ENCODE measurements around the gene TAS2R40. TPM values are rescaled to one million over a fixed set of nuclear protein-coding genes. Genes with fewer than 3 reads are reported as not detected.

Gene TAS2R40
- total RNA-seq, 1 experiment from 2014 or later, result not detected

GRCh38 chr7:143245123-143245522 lies 23.3 kb downstream of the TAS2R40 start:
- CTCF ChIA-PET, result no interaction called here
- no peak for TF ChIP-seq TCF7L2 (IDR thresholded peaks at IDR 0.05; ENCODE audit: low read depth, low read length)
- no peak for TF ChIP-seq REST (IDR thresholded peaks at IDR 0.05; ENCODE audit: insufficient read depth in 1 of 2, low read depth in 2 of 2, low read length in 1 of 2)
- TF ChIP-seq POLR2AphosphoS5 (IDR thresholded peaks at IDR 0.05; ENCODE audit: low read depth, low read length), result no peak
- TF ChIP-seq, protein P1, sequence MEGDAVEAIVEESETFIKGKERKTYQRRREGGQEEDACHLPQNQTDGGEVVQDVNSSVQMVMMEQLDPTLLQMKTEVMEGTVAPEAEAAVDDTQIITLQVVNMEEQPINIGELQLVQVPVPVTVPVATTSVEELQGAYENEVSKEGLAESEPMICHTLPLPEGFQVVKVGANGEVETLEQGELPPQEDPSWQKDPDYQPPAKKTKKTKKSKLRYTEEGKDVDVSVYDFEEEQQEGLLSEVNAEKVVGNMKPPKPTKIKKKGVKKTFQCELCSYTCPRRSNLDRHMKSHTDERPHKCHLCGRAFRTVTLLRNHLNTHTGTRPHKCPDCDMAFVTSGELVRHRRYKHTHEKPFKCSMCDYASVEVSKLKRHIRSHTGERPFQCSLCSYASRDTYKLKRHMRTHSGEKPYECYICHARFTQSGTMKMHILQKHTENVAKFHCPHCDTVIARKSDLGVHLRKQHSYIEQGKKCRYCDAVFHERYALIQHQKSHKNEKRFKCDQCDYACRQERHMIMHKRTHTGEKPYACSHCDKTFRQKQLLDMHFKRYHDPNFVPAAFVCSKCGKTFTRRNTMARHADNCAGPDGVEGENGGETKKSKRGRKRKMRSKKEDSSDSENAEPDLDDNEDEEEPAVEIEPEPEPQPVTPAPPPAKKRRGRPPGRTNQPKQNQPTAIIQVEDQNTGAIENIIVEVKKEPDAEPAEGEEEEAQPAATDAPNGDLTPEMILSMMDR (IDR thresholded peaks at IDR 0.05), result no peak
- no peak overlapping the region for H3K27ac ChIP-seq (ENCODE audit: low read length)
- intact Hi-C loops (cut with micrococcal nuclease; ENCODE audit: unreplicated experiment), result no loop called here
- no peak overlapping the region for H3K4me3 ChIP-seq (ENCODE audit: low read depth in 2 of 2, low read length in 2 of 2)
- POLR2A ChIA-PET, result no interaction called here
- H3K9me3 ChIP-seq (ENCODE audit: control insufficient read depth, insufficient read depth, low read depth, low read length), result no peaks in the 10 kb centered on the region
- H3K4me1 ChIP-seq (ENCODE audit: control insufficient read depth, insufficient read depth, low read length), result no peaks in the 10 kb centered on the region
- peaks cover 6% of the 10 kb centered on the region; the same call in 1 of the 2 replicates for H3K27me3 ChIP-seq (ENCODE audit: control insufficient read depth, insufficient read depth, low read length)
- no TSS peak for BruUV-seq (replicated peaks)
- in situ Hi-C loops (cut with HindIII; ENCODE audit: low pct_unique_long_range_greater_than_20kb, low sequenced_read_pairs), result no loop called here
- H3K36me3 ChIP-seq (ENCODE audit: control insufficient read depth, insufficient read depth, low read length), result no peaks in the 10 kb centered on the region
- no peak for ATAC-seq
- no peak for DNase-seq (ENCODE audit: low read depth, low spot score)

- CTCF ChIA-PET, result no interaction called here
- in situ Hi-C loops (cut with HindIII; ENCODE audit: low pct_unique_long_range_greater_than_20kb, low sequenced_read_pairs) (no loop called here), intact Hi-C loops (cut with micrococcal nuclease; ENCODE audit: unreplicated experiment) (no loop called here)
- H3K36me3 ChIP-seq (ENCODE audit: control insufficient read depth, insufficient read depth, low read length), result no peaks in the 10 kb centered on the region
- no TSS peak for BruUV-seq (replicated peaks)
- ATAC-seq, result no peak
- no peak overlapping the region for H3K27ac ChIP-seq (ENCODE audit: low read length)
- H3K9me3 ChIP-seq (ENCODE audit: control insufficient read depth, insufficient read depth, low read depth, low read length), result no peaks in the 10 kb centered on the region
- H3K4me3 ChIP-seq (ENCODE audit: low read depth in 2 of 2, low read length in 2 of 2), result no peak overlapping the region
- no peaks in the 10 kb centered on the region for H3K27me3 ChIP-seq (ENCODE audit: control insufficient read depth, insufficient read depth, low read length)
- TF ChIP-seq POLR2AphosphoS5 (IDR thresholded peaks at IDR 0.05; ENCODE audit: low read depth, low read length) (no peak), REST (IDR thresholded peaks at IDR 0.05; ENCODE audit: insufficient read depth in 1 of 2, low read depth in 2 of 2, low read length in 1 of 2) (no peak), SIN3A (IDR thresholded peaks at IDR 0.05; ENCODE audit: borderline replicate concordance, insufficient read depth, low read depth, low read length) (no peak), TCF7L2 (IDR thresholded peaks at IDR 0.05; ENCODE audit: low read depth, low read length) (no peak)
- TF ChIP-seq, protein P1 (IDR thresholded peaks at IDR 0.05), result no peak
- H3K4me1 ChIP-seq (ENCODE audit: control insufficient read depth, insufficient read depth, low read length), result no peaks in the 10 kb centered on the region
- no peak for DNase-seq (ENCODE audit: low read depth, low spot score)
- POLR2A ChIA-PET, result no interaction called here
Observed at GRCh38 chr7:143247372-143247771, 25.5 kb downstream of the TAS2R40 start.
